ENCODE data around the gene HMGXB3. TPM values are rescaled to one million over a fixed set of nuclear protein-coding genes. Genes with fewer than 3 reads are reported as not detected.

Gene HMGXB3
- total and polyA plus RNA-seq, 8 donors, result 27.5 to 53.3 (median 41.7) TPM

DNA sequence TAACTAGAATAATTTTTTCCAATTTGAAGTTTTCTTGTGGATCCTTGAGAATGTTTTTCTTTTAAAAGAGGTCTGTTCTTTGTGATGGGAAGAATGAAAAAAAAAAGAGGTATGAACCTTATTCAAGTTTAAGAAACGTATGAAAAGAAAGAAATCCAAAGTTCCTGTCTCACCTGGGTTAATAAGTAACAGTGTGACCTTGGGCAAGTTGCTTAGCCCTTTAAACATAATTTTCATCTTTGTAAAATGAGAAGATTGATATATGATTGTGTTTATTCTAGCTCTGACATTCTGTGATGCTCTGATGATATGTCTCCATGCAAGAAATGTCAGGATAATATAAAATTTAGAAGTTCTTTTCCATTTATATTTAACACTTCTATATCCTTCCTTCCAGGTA lies 20.6 kb upstream of the HMGXB3 start:
- Histone ChIP-seq H3K9me3 (no peaks in the 10 kb centered on the region), H3K27ac (no peak overlapping the region), H3K27me3 (no peaks in the 10 kb centered on the region), H3K36me3 (peaks cover 0 to 58% of the 10 kb centered on the region in 2 donors), H3K4me1 (no peaks in the 10 kb centered on the region), H3K4me3 (no peak overlapping the region)
- intact Hi-C loops (cut with DNase I), result loop anchor here in 1 of 2 donors (10.0 kb wide), 1 partner anchor 145 kb away; no protein-coding TSS in a partner anchor
- TF ChIP-seq, protein P1, sequence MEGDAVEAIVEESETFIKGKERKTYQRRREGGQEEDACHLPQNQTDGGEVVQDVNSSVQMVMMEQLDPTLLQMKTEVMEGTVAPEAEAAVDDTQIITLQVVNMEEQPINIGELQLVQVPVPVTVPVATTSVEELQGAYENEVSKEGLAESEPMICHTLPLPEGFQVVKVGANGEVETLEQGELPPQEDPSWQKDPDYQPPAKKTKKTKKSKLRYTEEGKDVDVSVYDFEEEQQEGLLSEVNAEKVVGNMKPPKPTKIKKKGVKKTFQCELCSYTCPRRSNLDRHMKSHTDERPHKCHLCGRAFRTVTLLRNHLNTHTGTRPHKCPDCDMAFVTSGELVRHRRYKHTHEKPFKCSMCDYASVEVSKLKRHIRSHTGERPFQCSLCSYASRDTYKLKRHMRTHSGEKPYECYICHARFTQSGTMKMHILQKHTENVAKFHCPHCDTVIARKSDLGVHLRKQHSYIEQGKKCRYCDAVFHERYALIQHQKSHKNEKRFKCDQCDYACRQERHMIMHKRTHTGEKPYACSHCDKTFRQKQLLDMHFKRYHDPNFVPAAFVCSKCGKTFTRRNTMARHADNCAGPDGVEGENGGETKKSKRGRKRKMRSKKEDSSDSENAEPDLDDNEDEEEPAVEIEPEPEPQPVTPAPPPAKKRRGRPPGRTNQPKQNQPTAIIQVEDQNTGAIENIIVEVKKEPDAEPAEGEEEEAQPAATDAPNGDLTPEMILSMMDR (IDR thresholded peaks at IDR 0.05), result no peak
- ATAC-seq (no peak), DNase-seq (no peak)

DNA sequence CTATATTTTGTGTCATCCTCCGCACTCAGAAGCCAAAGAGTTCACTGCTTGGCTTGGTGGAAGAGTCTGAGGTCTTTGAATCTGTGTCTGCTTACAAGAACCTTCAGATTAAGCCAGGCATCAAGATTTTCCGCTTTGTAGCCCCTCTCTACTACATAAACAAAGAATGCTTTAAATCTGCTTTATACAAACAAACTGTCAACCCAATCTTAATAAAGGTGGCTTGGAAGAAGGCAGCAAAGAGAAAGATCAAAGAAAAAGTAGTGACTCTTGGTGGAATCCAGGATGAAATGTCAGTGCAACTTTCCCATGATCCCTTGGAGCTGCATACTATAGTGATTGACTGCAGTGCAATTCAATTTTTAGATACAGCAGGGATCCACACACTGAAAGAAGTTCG lies 19.3 kb upstream of the HMGXB3 start:
- H3K27ac ChIP-seq, result no peak overlapping the region
- H3K36me3 ChIP-seq, result peaks cover 0 to 58% of the 10 kb centered on the region in 2 donors
- H3K4me1 ChIP-seq, result no peaks in the 10 kb centered on the region
- DNase-seq, result no peak
- H3K4me3 ChIP-seq, result no peak overlapping the region
- intact Hi-C loops (cut with DNase I), result loop anchor here in 1 of 2 donors (10.0 kb wide), 1 partner anchor 146 kb away; no protein-coding TSS in a partner anchor
- TF ChIP-seq, protein P1 (IDR thresholded peaks at IDR 0.05), result no peak
- no peaks in the 10 kb centered on the region for H3K27me3 ChIP-seq
- ATAC-seq, result no peak
- no peaks in the 10 kb centered on the region for H3K9me3 ChIP-seq

- peaks cover 0 to 57% of the 10 kb centered on the region in 2 donors for H3K36me3 ChIP-seq
- no peak for ATAC-seq
- H3K4me3 ChIP-seq, result no peak overlapping the region
- H3K4me1 ChIP-seq, result no peaks in the 10 kb centered on the region
- no peak for DNase-seq
- TF ChIP-seq, protein P1 (IDR thresholded peaks at IDR 0.05), result no peak
- no peaks in the 10 kb centered on the region for H3K27me3 ChIP-seq
- H3K9me3 ChIP-seq, result no peaks in the 10 kb centered on the region
- H3K27ac ChIP-seq, result no peak overlapping the region
- intact Hi-C loops (cut with DNase I), result loop anchor here in 1 of 2 donors (10.0 kb wide), 1 partner anchor 148 kb away; no protein-coding TSS in a partner anchor
Measured at GRCh38 chr5:149982505-149982904, 18.0 kb upstream of the HMGXB3 start.

DNA sequence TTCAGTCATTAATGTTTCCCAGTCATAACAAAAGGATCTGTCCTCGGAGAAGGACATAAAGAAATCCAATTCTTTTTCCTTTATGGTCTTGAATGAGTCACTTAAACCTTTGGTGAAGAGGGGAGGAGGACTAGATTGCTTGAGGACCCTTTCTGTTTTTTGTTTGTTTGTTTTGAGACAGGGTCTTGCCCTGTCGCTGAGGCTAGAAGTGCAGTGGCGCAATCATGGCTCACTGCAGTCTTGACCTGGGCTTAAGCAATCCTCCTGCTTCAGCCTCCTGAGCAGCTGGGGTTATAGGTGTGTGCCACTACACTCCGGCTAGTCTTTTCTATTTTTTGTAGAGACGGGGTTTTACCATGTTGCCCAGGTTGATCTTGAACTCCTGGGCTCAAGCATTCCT lies 12.4 kb upstream of the HMGXB3 start:
- DNase-seq, result no peak
- no peaks in the 10 kb centered on the region for H3K9me3 ChIP-seq
- H3K4me3 ChIP-seq, result no peak overlapping the region

More for the DNA sequence above, 12.4 kb upstream of the HMGXB3 start:
- Histone ChIP-seq H3K4me1 (no peaks in the 10 kb centered on the region), H3K36me3 (peaks cover 0 to 14% of the 10 kb centered on the region in 2 donors), H3K27ac (no peak overlapping the region), H3K27me3 (no peaks in the 10 kb centered on the region)
- intact Hi-C loops (cut with DNase I), result loop anchor here in 1 of 2 donors (10.0 kb wide), 1 partner anchor 153 kb away; no protein-coding TSS in a partner anchor
- TF ChIP-seq, protein P1 (IDR thresholded peaks at IDR 0.05), result no peak
- no peak for ATAC-seq
